ENCODE results near the gene FBXL14. TPM values are rescaled to one million over a fixed set of nuclear protein-coding genes. Genes with fewer than 3 reads are reported as not detected.
"Not testable (repeated sequence)": the region's sequence is repeated elsewhere in the genome, so short reads cannot be mapped to it uniquely, and the experiment has no call there.

Gene FBXL14
- total RNA-seq, 1 experiment from 2014 or later = 4.0 TPM

- DNase-seq (ENCODE audit: low read depth) = peak; percentile 58
Observed at GRCh38 chr12:1572731-1573130, 21.6 kb downstream of the FBXL14 start.

GRCh38 chr12:1567852-1568251, 26.5 kb downstream of the FBXL14 start:
- no peak for DNase-seq (ENCODE audit: low read depth)

GRCh38 chr12:1566449-1567135, 27.8 kb downstream of the FBXL14 start:
- no peak for DNase-seq (ENCODE audit: low read depth)

GRCh38 chr12:1565172-1565571, 29.2 kb downstream of the FBXL14 start:
- no peak for DNase-seq (ENCODE audit: low read depth)

GRCh38 chr12:1564067-1564466, 30.3 kb downstream of the FBXL14 start:
- no peak for DNase-seq (ENCODE audit: low read depth)

- no peak for DNase-seq (ENCODE audit: low read depth)
Observed at GRCh38 chr12:1562813-1563407, 31.5 kb downstream of the FBXL14 start.

- no peak for DNase-seq (ENCODE audit: low read depth)
Observed at GRCh38 chr12:1560704-1561103, 33.7 kb downstream of the FBXL14 start.

- DNase-seq (ENCODE audit: low read depth) = no peak
Observed at GRCh38 chr12:1559676-1560091, 34.7 kb downstream of the FBXL14 start.

GRCh38 chr12:1558108-1558507, 36.3 kb downstream of the FBXL14 start:
- not testable (repeated sequence) for DNase-seq (ENCODE audit: low read depth)

- DNase-seq (ENCODE audit: low read depth) = no peak
Observed at GRCh38 chr12:1553987-1554982, 40.1 kb downstream of the FBXL14 start.

GRCh38 chr12:1553536-1553935, 40.8 kb downstream of the FBXL14 start:
- DNase-seq (ENCODE audit: low read depth) = no peak

GRCh38 chr12:1552911-1553491, 41.4 kb downstream of the FBXL14 start:
- peak; percentile 79 for DNase-seq (ENCODE audit: low read depth)

GRCh38 chr12:1552171-1552570, 42.2 kb downstream of the FBXL14 start:
- DNase-seq (ENCODE audit: low read depth) = peak; percentile 24

- no peak for DNase-seq (ENCODE audit: low read depth)
Observed at GRCh38 chr12:1551496-1551895, 42.9 kb downstream of the FBXL14 start.

GRCh38 chr12:1546931-1547640, 47.3 kb downstream of the FBXL14 start:
- DNase-seq (ENCODE audit: low read depth) = no peak

GRCh38 chr12:1544996-1545700, 49.2 kb downstream of the FBXL14 start:
- DNase-seq (ENCODE audit: low read depth) = peak; percentile 44

- no peak for DNase-seq (ENCODE audit: low read depth)
Observed at GRCh38 chr12:1542599-1542998, 51.8 kb downstream of the FBXL14 start.

GRCh38 chr12:1540690-1541089, 53.7 kb downstream of the FBXL14 start:
- peak; percentile 28 for DNase-seq (ENCODE audit: low read depth)

GRCh38 chr12:1539135-1539534, 55.2 kb downstream of the FBXL14 start:
- no peak for DNase-seq (ENCODE audit: low read depth)

- DNase-seq (ENCODE audit: low read depth) = no peak
Observed at GRCh38 chr12:1536817-1537216, 57.6 kb downstream of the FBXL14 start.

- DNase-seq (ENCODE audit: low read depth) = peak; percentile 43
Observed at GRCh38 chr12:1534748-1535147, 59.6 kb downstream of the FBXL14 start.

All from RPMI7951 (cell line).